ENCODE results near the gene MORN5. TPM values are rescaled to one million over a fixed set of nuclear protein-coding genes. Genes with fewer than 3 reads are reported as not detected.
A peak's percentile ranks its signal among the peaks of the same experiment; 100 is the strongest.

Gene MORN5
- total and polyA plus RNA-seq, 8 donors: 1.2 to 7.2 (median 4.2) TPM; not detected in 1

DNA sequence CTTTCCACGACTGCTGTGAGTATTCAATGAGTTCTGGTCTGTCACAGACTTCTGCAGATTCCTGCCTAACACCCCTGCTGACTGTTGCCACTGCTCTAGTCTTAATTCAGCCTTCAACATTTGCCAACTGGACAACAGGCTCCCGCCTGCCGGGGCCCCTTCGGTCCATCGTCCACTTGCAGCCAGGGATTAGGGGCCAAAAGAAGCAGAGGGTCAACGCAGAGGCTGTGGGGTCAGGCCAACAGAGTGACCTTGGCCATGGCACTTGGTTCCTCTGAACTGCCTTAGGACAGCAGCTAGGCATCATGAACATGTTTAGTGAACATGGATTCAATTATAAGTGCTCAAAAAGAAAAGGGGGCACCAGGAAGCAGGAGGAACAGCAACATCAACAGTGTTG lies 28.7 kb downstream of the MORN5 start:
- Histone ChIP-seq H3K27me3 (no peaks in the 10 kb centered on the region), H3K4me1 (no peaks in the 10 kb centered on the region), H3K4me3 (no peak overlapping the region), H3K9me3 (no peaks in the 10 kb centered on the region), H3K36me3 (no peaks in the 10 kb centered on the region), H3K27ac (no peak overlapping the region)
- no peak for DNase-seq
- TF ChIP-seq, protein P1, sequence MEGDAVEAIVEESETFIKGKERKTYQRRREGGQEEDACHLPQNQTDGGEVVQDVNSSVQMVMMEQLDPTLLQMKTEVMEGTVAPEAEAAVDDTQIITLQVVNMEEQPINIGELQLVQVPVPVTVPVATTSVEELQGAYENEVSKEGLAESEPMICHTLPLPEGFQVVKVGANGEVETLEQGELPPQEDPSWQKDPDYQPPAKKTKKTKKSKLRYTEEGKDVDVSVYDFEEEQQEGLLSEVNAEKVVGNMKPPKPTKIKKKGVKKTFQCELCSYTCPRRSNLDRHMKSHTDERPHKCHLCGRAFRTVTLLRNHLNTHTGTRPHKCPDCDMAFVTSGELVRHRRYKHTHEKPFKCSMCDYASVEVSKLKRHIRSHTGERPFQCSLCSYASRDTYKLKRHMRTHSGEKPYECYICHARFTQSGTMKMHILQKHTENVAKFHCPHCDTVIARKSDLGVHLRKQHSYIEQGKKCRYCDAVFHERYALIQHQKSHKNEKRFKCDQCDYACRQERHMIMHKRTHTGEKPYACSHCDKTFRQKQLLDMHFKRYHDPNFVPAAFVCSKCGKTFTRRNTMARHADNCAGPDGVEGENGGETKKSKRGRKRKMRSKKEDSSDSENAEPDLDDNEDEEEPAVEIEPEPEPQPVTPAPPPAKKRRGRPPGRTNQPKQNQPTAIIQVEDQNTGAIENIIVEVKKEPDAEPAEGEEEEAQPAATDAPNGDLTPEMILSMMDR (IDR thresholded peaks at IDR 0.05): no peak
- no peak for ATAC-seq
- intact Hi-C loops (cut with DNase I): no loop called here

DNA sequence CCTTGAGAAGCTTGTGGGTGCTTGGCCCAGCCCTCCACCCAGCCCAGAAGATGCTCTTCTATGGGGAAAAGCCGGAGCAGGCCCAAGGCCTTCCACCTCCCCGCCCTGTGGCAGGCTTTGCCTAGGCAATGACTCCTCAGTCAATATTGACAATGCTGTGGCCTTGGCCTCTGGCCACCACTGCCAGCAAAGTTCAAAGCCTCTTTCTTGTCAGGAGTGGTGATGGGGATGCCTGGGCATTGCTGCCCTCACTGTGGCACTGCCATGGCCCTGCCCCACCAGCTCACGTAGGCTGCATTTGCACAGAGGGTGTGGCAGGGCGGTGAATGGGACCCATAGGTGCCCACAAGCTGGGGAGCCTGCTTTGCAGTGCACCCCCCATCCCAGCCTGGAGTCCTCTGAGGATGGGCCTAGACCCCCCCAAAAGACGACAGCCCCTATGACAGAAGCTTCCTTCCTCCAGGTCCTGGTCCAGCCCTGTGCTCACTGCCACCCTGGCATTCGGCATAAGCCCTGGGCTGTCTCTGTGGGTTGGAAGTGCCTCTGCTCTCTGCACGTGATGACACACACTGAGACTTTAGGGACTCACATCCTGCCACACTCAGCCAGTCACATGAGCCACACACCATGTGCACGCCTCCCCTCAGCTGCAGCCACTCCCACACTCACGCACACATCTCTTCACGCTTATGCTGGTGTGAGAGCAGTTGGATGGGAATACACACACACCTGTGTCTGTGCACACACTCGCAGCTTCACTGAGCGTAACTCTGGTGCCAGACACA lies 31.1 kb downstream of the MORN5 start:
- Histone ChIP-seq H3K4me3 (no peak overlapping the region), H3K36me3 (no peaks in the 10 kb centered on the region), H3K4me1 (no peaks in the 10 kb centered on the region), H3K9me3 (no peaks in the 10 kb centered on the region), H3K27me3 (no peaks in the 10 kb centered on the region), H3K27ac (no peak overlapping the region)
- intact Hi-C loops (cut with DNase I): no loop called here
- DNase-seq (peak in 1 of 4 donors; percentile 63), ATAC-seq (peak; percentile 84)
- TF ChIP-seq, protein P1 (IDR thresholded peaks at IDR 0.05): no peak

DNA sequence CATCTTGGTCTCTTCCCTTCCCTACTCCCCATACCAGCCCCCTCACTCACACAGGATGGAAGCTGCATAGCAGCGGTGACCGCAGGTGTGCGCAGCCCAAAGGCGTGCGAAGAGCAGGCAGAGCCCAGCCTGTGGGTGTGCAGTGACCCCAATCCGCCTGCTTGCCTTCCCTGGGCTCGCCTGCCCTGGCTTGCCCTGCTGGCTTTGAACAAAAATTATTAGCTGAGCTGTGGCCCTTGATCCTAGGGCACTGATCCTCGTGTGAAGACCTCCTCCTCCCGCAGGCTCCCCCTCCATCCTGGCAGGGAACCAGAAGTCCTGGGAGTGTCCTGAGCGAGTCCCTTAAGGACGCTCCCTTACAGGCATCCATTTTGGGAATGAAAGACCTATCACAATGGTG lies 31.9 kb downstream of the MORN5 start:
- Histone ChIP-seq H3K9me3 (no peaks in the 10 kb centered on the region), H3K27me3 (no peaks in the 10 kb centered on the region), H3K4me3 (no peak overlapping the region), H3K36me3 (no peaks in the 10 kb centered on the region), H3K4me1 (no peaks in the 10 kb centered on the region), H3K27ac (no peak overlapping the region)
- ATAC-seq (no peak), DNase-seq (no peak)
- intact Hi-C loops (cut with DNase I): no loop called here
- TF ChIP-seq, protein P1 (IDR thresholded peaks at IDR 0.05): no peak

DNA sequence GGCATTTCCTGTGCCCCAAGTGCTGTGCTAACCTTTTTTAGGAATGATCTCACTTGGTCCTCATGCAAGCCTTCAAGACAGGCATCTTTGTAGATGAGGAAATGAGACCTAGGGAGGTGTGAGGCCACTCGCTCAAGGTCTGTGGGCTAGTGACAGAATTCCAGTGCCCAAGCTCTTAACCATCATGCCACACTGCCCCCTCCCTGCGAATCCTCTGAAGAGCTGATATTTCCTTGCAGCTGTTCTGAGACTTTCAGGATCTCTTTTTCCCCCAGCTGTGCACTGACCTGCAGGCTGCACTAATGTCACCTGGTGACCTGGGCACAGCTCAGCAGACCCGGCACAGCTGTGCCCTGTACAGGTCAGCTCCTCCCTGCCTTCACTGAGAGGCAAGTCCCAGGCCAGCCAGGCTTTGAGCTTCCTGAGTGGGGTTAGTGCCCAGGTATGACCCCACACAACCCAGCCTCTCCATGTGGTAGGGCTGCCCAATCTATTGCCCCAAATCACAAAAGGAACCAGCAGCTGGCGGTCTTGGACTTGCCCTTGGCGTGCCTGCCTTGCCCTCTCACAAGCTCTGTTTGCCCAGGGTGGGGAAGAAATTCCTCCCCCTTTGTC lies 32.7 kb downstream of the MORN5 start:
- TF ChIP-seq, protein P1 (IDR thresholded peaks at IDR 0.05): no peak
- Histone ChIP-seq H3K27me3 (peaks cover 0 to 3% of the 10 kb centered on the region in 2 donors), H3K36me3 (no peaks in the 10 kb centered on the region), H3K4me3 (no peak overlapping the region), H3K27ac (no peak overlapping the region), H3K9me3 (no peaks in the 10 kb centered on the region), H3K4me1 (no peaks in the 10 kb centered on the region)
- ATAC-seq (peak; percentile 34), DNase-seq (no peak)
- intact Hi-C loops (cut with DNase I): no loop called here

DNA sequence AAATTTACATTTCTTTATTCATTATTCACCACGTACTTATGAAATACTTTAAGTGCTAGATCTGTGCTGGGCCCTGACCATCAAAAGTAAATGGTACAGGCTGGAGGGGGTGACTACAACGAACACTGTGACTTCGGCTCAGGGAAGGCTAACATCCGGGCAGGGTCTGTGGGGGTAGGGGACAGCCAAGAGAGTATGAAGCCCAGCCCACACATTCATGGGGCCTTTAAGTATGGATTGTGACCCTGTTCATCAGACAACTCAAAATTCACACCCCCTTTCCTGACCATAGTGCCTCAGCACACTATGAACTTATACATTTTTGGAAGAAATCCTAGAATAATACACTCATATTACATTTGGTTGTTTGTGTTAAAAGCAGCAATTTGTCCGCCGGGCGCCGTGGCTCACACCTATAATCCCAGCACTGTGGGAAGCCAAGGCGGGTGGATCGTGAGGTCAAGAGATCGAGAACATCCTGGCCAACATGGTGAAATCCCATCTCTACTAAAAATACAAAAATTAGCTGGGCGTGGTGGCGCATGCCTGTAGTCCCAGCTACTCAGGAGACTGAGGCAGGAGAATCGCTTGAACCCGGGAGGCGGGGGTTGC lies 33.3 kb downstream of the MORN5 start:
- H3K27ac ChIP-seq: no peak overlapping the region
- H3K4me3 ChIP-seq: no peak overlapping the region
- TF ChIP-seq, protein P1 (IDR thresholded peaks at IDR 0.05): no peak
- H3K36me3 ChIP-seq: no peaks in the 10 kb centered on the region
- H3K27me3 ChIP-seq: peaks cover 0 to 9% of the 10 kb centered on the region in 2 donors
- intact Hi-C loops (cut with DNase I): no loop called here
- no peaks in the 10 kb centered on the region for H3K4me1 ChIP-seq
- no peak for ATAC-seq
- no peak for DNase-seq
- no peaks in the 10 kb centered on the region for H3K9me3 ChIP-seq
